MV-4-11 (cell line): ENCODE data around the gene ANKRD13C.

ENCODE experiments used
- DNase-seq: peaks from one replicate; lab custom pipeline; 2025; lab: John Stamatoyannopoulos, UW

Gene ANKRD13C

DNA sequence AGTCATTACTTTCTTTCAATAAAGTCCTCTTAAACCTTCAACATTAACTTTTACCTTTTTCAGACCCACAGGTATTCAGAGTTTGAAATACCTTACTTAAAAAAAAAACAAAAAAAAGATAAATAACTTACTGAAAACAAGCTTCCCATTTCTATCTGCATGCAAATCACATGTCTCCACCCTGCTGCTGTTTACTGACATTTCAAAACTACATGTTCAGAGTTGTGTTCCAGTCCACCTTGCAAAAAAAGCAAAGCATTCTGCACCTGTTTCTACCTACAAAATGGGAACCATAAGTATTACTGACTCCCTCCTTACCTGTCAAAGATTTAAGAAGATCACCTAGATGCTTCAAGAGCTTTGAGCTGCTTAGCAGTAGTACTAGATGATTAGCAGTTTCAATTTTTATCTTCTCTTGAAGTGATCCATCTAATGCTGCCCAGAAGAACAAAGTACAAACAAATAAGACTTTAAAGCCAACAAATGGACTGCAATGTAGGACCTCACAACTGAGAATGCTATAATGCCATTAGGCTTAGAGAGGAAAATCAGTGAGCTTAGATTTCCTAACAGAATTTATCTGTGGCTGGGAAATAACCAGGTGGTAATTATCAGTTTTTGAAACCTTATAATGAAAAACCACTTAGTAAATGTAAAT lies 61.2 kb downstream of the ANKRD13C start:
- DNase-seq: no peak

DNA sequence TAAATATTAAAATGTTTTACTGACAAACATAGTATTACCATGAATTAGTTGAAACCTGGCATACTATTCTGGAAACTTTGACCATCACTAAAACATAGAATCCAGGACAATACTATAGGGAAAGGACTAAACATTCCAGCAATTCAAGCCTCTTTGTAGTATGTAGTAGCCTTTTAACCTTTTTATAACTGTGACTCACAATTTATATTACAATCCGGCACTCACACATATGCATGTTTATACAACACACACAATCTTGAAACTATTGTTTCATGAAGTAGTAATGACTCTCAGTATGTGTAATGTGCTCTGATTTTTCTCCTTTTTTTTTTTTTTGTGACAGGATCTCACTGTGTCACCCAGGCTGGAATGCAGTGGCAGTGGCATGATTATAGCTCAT lies 64.3 kb downstream of the ANKRD13C start:
- DNase-seq: no peak

DNA sequence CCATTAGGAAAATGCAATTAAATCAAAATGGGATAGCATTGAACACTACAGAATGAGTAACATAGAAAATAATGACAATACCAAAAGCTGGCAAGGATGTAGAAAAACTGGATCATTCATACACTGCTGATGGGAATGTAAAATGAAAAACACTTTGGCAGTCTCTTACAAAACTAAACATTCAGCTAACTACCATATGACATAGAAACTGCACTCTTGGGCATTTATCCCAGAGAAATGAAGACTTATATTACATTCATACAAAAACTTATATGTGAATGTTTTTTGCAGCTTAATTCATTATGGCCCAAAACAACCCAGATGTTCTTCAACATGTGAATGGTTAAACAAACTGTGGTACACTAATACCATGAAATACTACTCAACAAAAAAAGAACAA lies 66.4 kb downstream of the ANKRD13C start:
- no peak for DNase-seq

DNA sequence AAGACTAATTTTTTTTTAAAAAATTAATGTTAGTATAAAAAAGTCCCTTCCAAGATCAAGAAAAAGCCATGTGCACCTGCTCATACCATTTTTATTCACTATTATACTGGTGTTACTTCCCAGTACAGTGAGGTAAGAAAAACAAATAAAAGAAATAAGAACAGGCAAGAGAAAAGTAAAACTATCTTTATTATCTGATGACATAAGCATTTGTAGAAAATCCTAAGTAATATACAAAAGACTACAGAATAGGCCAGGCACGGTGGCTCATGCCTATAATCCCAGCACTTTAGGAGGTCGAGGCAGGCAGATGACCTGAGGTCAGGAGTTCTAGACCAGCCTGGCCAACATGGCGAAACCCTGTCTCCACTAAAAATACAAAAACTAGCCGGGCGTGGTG lies 68.1 kb downstream of the ANKRD13C start:
- no peak for DNase-seq

DNA sequence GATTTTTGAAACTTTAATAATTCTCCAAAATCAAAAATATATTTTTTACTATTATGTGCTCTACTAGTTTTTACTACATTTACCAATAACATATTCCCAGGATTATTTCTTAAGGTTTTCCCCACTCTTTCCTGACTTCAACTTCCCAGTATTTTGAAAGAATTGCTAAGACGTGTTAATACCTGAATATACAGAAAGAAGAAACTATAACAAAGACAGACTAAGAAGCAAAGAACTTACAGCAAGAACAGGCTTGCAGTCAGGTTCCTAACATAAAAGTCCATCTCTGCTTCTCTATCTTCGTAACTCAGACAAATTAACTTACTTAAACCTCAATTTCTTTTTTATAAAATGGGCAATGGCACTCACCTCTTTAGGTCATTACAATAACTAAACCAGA lies 70.2 kb downstream of the ANKRD13C start:
- DNase-seq: no peak

DNA sequence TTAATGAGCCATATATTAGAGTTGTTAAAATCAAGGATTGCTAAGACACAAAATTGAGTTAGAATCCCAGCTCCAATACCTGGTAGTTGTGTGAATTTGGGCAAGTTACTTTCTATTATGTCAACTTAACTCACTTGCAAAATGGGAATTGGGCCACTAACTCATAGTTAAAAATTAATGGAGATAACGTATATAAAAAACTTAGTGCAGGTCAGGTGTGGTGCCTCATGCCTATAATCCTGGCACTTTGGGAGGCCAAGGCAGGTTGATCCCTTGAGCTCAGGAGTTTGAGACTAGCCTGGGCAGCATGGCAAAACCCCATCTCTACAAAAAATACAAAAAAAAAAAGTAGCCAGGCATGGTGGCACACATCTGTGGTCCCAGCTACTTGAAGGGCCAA lies 75.8 kb downstream of the ANKRD13C start:
- DNase-seq: no peak

DNA sequence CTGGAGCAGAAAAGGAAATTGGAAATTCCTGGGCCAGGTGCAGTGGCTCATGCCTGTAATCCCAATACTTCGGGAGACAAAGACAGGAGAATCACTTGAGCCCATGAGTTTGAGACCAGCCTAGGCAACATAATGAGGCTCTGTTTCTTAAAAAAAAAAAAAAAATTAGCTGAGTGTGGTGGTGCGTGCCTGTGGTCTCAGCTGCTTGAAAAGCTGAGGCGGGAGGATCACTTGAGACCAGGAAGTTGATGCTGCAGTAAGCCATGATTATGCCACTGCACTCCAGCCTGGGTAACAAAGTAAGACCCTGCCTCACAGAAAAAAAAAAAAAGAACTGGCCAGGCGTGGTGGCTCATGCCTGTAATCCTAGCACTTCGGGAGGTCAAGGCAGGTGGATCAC lies 76.6 kb downstream of the ANKRD13C start:
- DNase-seq: no peak

DNA sequence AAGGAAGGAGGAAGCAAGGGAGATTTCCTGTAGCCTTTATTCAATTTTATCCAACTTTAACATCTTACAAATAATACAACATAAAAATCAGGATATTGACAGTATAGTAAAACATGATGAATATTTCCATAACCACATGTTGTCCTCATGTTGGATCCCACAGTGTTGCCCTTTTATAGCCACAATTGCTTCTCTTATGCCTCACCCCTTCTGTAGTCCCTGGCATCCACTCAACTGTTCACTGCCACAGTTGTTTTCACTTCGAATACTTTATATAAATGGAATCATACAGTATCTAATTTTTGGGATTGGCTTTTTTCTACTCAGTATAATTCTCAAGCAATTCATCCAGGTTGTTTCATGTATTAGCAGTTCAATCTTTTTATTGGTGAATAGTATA lies 88.6 kb downstream of the ANKRD13C start:
- DNase-seq: no peak

DNA sequence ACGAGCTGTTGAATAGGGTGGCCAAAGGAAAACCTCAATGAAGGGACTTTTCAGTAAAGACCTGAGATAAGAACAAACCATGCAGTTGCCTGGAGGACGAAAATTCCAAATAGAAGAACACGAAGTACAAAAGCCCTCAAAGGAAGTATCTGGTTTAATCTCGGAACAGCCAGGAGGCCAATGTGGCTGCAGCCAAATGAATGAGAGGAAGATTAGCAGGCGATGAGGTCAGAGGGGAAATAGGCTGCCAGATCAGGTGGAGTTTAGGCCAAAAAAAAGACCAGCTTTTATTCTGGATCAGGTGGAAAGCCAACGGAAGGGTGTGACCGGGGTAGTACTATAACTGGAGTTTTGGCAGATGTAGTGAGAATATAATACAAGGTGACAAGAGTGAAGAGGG lies 89.7 kb downstream of the ANKRD13C start:
- no peak for DNase-seq

DNA sequence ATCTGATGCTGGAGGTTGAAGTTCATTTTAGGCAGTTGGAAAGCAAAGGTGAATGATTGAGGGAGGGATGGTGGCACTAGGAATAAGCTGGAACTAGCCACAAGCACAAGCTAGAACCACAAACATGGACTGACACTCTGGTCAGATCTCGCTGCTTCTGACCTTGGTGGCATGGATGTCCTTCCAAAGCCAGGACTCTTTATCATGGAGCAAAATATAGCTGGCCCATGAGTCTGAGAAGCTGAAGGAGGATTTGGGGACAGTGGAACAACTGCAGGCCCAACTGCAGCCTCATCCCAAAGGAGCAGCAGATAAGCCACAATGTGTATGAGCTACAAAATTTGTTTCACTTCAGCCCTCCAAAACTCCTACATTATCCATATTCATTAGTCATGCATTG lies 97.9 kb downstream of the ANKRD13C start:
- DNase-seq: no peak

DNA sequence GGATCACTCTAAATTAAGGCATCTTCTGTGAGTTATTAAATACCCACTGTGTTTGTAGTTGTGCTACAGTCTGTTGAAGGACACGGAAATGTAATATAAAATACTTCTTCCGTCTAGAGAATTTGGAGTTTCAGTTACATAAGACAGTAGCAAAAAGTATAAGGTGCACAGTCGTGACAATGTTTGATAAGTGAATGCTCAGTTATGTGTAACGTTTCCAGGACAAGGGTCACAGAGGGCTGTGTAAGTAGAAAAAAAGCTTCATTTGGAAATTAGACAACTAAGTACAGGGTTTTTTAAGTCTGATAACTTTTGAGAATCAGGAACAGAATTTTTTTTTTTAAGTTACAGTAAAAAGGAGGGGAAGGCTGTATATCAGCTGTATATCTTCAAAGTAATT lies 105.8 kb downstream of the ANKRD13C start:
- no peak for DNase-seq

DNA sequence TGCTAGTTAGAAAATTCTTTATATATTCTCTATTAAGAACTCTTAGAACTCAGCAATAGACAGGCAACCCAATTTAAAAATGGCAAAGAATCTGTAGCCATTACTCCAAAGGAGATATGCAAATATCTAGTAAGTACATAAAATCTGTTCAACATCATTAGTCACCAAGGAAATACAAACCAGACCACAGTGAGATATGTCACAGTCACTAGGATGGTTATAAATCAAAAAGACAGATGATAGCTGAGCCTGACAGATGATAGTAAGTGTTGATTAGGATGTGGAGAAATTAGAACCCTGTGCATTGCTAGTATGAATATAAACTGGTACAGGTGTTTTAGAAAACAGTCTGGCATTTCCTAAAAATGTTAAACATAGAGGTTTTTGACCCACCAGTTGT lies 106.8 kb downstream of the ANKRD13C start:
- DNase-seq: no peak

DNA sequence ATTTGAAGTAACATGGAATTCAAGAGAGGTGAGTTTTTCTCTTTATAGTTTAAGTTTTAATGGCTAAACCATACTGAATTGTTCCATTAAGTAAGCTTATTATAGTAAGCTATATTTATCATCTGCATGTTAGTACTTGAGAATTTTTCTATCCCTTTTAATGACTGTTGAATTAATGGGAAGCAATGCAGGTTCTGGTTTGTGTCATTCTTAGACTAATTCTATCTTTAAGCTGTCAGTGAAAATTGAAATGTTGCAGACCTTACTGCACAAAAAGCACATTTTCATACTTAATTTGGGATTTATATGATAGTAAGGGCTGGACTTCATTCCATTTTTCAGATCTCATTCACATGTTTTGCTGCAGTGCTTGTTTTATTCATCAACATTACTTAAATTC lies 107.4 kb downstream of the ANKRD13C start:
- no peak for DNase-seq

DNA sequence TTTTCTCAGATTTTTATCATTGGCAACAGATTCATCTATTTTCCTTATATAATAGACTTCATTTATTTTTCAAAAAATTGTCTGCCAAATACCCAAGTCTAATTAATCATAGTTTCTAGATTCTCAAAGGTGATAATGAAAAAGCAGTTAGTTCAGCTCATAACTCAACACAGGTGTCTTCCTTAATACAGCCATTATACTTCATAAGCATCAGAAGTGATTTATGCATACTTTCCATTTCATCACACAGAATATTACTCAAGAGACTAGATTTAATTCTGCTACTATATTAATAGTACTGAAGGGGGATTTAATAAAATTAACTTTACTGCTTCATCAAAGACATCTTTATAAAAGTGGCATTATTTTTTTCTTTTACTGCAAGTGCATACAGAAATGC lies 114.6 kb downstream of the ANKRD13C start:
- DNase-seq: no peak

DNA sequence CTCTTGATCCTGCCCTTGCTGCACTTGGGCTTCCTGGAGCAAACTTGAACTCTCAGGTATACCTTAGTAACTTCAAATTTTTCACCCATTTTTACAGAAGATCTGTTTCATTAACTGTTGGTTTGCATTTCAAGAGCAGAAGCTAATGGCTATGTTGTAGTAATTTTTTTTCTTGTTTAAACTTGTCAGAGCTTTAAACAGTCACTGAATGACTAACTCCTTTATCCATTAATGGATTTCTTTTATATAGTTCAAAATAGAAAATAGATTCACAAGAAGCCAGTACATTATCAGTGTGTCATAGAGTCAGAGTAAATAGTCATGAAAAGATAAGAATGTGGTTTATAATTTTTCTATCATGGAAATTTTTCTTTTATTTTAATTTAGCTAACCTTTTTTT lies 119.8 kb downstream of the ANKRD13C start:
- no peak for DNase-seq

DNA sequence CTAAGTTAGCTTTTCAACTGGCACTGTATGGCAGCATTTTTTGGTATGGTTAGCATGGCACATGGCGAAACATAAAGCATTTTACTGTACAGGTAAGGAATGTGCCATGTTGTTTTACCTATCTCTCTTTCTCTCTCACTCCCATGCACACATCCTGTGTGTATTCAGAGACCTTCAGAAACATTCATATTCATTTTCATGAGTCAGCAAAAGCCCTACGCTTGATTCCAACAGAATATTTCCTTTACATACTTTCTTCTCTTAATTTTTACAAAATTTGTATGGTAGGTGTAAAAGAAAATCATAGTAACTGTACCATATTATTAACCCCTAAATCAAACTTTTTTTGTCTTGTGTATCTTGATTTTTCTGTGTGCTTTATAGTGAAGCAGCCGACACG lies 123.0 kb downstream of the ANKRD13C start:
- no peak for DNase-seq

DNA sequence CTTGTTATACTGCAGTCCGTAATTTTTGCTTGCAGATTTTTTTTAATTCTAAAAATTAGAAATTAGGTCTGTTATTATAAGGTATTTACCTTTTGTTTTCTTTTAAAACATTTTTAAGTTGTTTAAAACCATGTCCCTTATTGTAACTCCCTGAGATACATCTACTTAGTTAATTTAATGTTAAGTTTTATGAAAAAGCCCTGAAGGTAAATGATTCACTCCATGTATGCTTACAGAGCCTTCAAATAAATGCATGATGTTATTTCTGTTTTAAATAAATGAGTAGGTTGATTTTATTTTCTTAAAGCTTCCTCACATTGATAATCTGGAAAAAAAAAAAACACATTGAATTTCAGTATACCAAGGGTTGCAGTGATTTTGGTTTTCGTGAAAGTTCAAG lies 125.9 kb downstream of the ANKRD13C start:
- no peak for DNase-seq

DNA sequence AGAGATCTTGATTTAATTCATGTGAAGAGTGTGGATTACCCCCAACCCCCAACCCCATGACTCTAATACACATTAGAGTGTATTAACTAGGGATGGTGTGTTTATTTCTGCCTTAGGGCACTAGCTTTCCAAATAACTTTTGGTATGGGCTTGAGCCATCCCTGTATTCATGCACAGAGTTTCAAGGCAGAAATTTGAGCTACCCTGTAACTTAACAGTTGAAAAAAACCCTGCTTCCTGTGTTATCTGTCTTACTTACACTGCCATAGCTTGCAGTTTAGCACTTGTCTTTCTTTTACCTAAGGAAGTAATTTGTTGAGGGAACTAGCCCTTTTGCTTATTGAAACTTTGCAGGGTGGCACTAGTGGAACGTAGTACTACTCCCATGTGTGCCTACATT lies 127.1 kb downstream of the ANKRD13C start:
- DNase-seq: no peak

DNA sequence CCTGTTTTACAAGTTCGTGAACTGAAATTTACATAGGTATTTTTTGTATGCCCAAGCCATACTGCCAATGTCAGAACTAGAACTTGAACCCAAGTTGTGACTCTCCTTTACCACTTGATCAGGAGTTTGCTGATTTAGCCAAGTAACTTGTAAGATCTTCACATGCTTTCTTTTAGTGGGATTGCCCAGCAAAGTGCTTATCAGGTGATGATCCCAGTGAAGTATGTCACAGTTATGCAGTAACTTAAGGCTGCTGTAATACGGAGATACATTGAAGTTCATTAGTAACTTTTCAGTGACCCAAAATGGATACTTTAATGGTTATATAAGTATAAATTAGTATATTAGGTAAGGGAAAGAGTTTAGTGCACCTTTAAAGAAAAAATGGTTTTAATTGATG lies 129.6 kb downstream of the ANKRD13C start:
- no peak for DNase-seq

DNA sequence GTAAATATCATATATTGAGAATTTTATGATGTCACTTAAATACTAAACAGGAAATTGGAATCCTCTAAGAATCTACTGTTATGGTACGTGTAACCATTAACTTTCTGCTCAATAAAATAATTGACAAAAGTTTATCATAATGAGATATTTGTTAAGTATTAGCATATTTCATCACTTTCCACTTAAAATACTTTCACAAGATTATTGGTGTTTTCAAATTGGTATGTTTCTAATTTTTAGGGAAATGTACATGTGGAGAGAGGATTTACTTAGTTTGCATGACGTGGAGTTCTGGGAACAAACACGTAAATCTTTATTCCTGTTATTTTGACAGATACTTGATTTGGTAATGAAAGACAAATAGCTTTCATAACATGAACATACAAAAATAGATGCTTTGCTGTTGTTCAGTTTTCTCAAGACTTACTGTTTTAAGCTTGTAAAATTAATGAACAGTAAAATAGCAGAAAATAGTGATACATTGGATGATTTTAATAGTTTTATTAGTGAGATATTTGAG lies 131.7 kb downstream of the ANKRD13C start:
- DNase-seq: no peak

DNA sequence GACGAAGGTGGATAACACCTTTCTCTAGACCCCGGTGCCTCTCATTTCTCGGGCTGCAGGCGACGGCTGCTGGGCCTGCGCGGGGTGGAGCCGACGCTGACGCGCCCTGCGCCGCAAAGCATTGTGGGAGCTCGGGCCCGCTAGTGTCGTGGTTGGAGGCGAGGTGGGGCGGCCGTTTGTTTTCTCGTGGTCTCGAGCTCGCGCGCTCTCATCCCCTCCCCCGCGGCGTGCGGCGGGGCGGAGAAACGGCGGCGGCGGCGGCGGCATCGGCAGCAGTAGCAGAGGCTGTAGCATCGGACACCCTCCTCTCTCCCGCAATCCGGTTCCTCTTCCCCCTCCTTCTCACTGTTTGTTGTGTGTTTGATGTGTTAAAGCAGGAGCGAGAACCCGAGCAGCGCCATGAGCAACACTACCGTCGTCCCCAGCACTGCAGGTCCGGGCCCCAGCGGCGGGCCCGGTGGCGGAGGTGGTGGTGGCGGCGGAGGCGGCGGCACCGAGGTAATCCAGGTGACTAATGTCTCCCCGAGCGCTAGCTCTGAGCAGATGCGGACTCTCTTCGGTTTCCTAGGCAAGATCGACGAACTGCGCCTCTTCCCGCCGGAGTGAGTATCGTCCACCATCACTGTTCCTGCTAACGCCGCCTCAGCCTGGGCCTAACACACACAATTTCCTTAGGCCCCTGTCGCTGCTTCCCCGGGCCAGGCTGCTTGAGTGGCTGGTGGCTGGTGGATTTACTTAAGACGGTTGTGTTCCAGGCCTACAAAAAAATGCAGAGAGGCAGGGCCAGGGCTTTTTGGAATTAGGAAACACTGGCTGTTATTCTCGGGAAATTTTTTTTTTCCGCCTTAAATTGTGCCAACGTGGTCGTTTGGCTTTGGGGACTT lies 133.0 kb downstream of the ANKRD13C start, which contains the start of gene SRSF11:
SRSF11 (plus strand) TSS at position 143 of the 884 bp plus-strand sequence; CDS start at position 400, 257 bp downstream.
- DNase-seq: peak; percentile 85

DNA sequence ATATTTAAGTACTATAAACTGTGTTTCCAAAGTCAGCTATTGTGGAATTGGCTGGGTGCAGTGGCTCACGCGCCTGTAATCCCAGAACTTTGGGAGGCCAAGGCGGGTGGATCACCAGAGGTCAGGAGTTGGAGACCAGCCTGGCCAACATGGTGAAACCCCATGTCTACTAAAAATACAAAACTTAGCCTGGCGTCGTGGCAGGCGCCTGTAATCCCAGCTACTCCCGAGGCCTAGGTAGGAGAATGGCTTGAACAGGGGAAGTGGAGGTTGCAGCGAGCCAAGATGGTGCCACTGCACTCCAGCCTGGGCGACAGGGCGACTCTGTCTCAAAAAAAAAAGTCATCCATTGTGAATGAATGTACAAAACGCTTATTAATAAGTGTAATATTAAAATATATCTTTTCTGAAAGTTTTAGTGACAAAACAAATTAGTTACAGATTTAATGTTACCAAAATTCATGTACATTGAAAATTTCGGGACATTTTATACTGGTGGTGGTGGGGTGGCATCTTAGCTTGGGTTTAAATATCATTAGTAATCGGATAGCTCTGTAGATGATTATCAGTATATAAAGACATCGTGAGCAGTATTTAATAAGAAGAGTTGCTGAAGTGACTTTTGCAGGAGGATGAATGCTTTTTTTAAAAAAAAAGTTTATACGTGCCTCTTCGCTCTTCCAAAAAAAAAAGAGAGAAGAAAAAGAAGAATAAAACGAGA lies 133.8 kb downstream of the ANKRD13C start:
- no peak for DNase-seq

DNA sequence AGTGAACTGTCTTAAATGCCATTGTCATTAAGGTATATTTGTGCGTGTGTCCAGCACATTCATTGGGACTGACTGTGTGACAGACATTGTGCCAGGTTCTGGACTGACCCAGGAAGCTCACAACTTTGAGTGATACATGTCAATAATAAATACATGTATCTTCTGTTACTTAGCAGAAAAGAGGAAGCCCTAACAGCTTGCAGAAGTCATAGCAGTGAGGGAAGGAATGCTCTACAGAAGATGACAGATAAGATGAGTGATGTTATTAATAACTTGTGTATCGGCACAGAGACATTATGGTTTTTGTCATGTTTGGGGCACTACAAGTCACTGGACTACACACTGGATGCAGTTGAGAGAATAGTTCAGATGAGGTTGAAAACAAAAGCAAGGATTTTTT lies 134.5 kb downstream of the ANKRD13C start:
- peak; percentile 65 for DNase-seq
